Activated effector memory CD4-positive, alpha-beta T cell treated with anti-CD3 and anti-CD28 coated beads, Interleukin-2, amount 50 U/mL, for 16 hours (primary cell): Measurements from ENCODE around the gene DCUN1D1.
"Not testable (repeated sequence)": the region's sequence is repeated elsewhere in the genome, so short reads cannot be mapped to it uniquely, and the experiment has no call there.

Experiments used
- DNase-seq: peaks from one replicate; pipeline ENCODE4 v3.0.0-alpha.2; 2020

Gene DCUN1D1

DNA sequence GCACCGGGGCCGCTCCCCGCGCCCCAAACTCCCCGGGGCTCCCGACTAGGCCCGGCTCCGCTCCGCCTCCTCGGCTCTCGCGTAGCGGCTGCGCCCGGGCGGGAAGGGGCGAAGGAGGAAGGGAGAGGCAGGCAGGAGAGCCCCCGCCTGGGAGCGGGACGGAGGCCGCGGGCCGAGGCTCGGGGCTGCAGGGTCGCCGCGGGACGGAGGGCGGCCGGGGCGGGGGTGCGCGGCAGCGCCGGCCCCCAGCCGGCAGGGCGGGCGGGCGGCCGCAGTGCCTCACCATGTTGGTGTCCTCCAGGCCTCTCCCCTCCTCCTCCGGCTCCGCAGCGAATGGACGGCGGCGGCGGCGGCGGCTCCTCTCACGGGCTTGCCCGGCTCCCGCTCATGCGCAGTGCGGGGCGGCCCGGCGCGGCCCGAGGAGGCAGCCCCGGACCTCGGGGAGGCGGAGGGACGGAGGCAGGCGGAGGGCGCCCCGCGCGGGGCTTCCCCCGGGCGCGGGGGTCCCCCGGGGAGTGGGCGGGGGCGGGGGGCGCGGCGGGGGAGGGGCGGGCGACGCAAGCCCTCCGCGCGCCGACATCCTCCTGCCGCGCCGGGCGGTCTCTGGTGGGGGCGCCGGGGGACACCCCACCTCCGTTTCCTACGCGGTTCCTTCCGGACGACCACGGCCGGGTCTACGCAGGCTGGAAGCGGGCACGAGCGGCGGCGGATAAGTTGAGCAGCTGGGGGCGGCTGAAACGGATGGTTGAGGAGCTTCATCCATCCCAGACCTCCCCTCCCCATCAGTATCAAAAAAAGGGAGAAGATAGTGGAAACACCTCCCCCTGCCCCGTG lies at the start of gene DCUN1D1:
Gene DCUN1D1, minus strand, starts transcription at position 335 of the 834 bp plus-strand sequence. Its CDS starts 49 bp downstream, at position 286.
- peak; percentile 96 for DNase-seq

- no peak for DNase-seq
Observed at GRCh38 chr3:183028416-183028815, 48.1 kb upstream of the DCUN1D1 start.

- DNase-seq, result no peak
Observed at GRCh38 chr3:183027276-183027675, 46.9 kb upstream of the DCUN1D1 start.

DNA sequence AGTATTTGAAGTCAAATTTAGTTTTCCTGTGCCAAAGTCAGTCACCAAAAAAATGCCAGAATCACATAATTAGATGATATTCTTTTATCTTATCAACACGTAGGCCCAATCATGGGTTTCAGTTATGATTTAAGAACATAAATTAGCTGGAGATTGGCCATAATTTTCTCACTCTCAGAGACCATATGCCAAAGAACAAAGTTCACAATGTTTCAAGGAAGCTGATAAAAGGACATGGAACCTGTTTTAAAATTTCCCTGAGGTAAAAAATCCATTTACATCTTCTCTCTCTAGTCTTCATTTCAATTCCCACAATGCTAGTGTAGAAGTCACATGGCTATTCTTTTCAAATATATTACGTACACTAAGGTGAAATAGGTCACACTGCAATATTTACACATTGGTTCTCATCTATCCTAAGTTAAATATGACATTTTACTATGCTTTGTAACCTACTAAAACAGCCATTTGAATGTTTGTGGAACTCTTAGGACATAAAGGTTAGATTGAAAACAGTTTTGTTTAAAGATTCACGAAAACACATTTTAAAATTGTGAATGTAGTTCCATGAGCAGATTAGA lies 42.7 kb upstream of the DCUN1D1 start:
- DNase-seq, result no peak

DNA sequence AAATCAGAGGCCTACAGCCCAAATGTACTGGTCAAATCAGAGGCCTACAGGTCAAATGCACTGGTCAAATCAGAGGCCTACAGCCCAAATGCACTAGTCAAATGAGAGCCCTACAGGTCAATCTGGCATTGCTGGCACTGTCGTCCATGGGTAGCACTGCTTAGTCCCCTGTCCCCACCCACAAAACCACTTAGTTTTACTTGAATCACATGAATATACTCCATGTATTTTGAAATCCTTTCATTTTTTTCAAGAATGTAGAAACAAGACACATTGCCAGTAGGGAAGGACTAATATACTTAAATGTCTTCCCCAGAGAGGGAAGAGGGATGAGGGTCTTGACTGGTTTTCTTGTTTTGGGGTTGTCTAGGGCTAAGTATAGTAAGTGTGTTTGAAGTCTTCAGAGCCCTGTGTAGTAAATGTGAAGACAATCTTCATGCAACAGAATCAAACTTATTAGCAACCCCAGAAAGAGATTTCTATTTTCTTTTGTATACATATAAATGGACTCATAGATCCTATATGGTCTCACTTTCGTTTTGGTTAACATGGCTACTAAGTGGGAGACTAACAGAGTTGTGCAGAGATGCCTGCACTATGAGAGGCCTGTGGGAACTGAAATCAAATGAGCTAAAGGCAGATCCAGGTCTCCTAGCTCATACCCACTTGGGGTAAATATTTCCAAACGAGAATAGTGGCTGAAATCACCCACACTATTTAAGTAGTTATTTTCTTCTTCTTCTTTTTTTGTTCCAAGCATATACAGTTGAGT lies 38.3 kb upstream of the DCUN1D1 start:
- no peak for DNase-seq

DNA sequence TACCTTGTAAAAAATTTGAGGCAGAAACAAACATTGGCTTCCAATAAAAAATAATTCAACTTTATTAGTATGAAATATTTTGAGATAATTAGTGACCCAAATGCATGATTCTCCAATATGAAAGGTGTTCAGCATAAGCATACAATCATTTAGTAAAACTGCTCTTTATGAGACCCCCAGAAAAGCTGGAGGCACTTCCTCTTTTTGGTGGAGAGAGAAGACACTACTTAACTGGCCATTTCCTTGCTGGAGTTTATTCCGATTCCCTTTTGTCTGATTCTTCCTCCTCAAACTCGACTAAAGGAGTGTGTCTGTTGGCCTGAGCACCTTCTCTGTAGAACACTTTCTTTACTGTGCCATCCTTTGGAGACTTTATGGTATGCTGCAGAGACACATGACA lies 34.8 kb upstream of the DCUN1D1 start:
- no peak for DNase-seq

GRCh38 chr3:183013856-183014255 lies 33.5 kb upstream of the DCUN1D1 start:
- no peak for DNase-seq

DNA sequence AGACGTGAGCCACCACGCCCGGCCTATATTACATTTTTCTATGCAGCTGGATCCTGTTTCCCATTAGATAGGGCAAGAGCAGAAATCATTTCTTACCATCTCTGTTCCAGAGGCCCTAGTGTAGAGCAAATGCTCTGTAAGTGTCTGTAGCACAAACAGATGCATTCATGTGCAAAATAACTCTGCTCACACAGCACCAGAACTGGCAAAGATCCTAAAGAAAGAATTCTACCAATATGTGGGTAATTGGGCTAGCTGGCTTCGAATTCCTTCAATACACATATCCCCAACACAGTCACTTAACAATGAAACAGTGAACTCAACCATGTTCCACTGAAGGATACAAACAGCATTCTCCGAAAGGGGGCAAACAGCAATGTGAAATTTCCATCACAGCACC lies 32.7 kb upstream of the DCUN1D1 start:
- no peak for DNase-seq

DNA sequence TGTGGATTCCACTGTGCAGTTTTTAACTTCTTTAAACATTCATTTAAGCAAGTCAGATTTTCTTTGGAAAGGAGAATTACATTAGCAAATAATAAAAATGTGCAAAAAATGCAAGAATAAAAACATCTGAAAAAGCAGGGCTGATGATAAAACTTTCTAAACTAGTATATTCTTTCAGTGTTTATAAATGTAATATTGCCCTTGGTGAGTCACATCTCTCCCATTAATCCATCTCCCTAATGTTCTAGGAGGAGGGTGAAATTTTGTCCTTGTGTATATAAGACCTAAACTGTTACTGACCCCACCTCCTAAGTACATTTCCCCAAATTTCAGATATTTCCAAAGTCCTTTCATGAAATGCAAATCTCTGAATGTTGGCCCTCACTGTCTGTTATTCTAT lies 28.5 kb upstream of the DCUN1D1 start:
- no peak for DNase-seq

DNA sequence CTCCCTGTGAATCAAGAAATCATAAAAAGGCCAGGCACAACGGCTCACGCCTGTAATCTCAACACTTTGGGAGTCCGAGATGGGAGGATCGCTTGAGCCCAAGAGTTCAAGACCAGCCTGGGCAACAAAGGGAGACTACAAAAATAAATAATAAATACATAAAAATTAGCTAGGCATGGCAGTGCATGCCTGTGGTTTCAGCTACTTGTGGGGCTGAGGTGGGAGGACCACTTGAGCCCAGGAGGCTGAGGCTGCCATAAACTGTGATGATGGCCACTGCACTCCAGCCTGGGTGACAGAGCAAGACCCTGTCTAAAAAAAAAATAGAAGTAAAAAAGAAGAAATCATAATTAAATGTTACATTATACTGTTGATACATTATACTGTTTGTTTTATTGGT lies 28.0 kb upstream of the DCUN1D1 start:
- no peak for DNase-seq

GRCh38 chr3:183006396-183007002 lies 26.2 kb upstream of the DCUN1D1 start:
- no peak for DNase-seq

- no peak for DNase-seq
Observed at GRCh38 chr3:182999767-183000166, 19.4 kb upstream of the DCUN1D1 start.

DNA sequence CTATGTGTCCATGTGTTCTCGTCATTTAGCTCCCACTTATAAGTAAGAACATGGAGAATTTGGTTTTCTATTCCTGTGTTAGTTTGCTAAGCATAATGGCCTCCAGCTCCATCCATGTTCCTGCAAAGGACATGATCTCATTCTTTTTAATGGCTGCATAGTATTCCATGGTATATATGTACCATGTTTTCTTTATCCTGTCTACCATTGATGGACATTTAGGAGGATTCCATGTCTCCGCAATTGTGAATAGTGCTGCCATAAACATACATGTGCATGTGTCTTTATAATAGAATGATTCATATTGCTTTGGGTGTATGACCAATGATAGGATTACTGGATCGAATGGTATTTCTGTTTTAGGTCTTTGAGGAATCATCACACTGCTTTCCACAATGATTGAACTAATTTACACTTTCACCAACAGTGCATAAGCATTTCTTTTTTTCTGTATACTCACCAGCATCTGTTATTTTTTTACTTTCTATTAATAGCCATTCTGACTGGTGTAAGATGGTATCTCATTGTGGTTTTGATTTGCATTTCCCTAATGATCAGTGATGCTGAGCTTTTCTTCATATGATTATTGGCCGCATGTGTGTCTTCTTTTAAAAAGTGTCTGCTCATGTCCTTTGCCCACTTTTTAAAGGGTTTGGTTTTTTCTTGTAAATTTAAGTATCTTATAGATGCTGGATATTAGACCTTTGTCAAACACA lies 13.3 kb upstream of the DCUN1D1 start:
- not testable (repeated sequence) for DNase-seq

DNA sequence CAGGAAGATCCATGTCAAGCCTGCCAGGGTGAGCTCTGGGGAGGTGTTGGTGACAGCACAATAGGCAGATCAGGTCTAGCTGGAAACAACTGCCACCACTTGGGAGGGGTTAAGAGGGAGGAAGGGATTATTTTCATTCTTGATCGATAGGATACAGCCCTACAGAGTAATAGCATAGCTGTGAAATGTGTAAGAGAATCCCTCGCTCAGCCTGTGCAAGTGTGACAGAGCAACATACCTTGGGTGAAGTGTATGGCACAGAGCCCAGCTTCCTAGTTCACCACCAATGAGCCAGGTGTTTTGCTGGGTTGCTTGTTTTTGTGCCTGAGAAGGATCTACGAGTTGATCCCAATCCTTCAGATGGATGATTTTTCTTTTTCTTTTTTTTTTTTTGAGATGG lies 9.2 kb upstream of the DCUN1D1 start:
- DNase-seq, result no peak

GRCh38 chr3:182986021-182986420 lies 5.7 kb upstream of the DCUN1D1 start:
- no peak for DNase-seq

GRCh38 chr3:182983876-182984275 lies 3.5 kb upstream of the DCUN1D1 start:
- no peak for DNase-seq

GRCh38 chr3:182981038-182981380 lies 671 bp upstream of the DCUN1D1 start:
- no peak for DNase-seq

- peak; percentile 72 for DNase-seq
Observed at GRCh38 chr3:182979674-182980191, 605 bp downstream of the DCUN1D1 start.

GRCh38 chr3:182979103-182979673 lies 1.1 kb downstream of the DCUN1D1 start:
- no peak for DNase-seq

GRCh38 chr3:182978387-182978786 lies 2.0 kb downstream of the DCUN1D1 start:
- no peak for DNase-seq

DNA sequence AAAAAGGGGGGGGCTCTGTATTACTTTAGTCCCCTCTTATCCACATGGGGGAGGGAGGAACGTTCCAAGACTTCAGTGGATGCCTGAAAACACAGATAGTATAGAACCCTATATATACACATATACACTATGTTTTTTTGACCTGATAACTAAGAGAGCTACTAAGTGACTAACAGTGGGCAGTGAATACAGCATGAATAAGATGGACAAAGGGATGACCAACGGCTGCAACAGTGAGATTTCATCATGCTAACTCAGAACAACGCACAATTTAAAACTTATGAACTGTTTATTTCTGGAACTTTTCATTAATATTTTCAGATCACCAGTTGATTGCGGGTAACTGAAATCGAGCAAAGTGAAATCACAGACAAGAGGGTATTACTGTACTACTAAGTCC lies 7.3 kb downstream of the DCUN1D1 start:
- DNase-seq, result no peak

- no peak for DNase-seq
Observed at GRCh38 chr3:182972387-182972786, 8.0 kb downstream of the DCUN1D1 start.
